Keratinocyte (primary cell): Measurements from ENCODE around the gene RGS21. TPM values are rescaled to one million over a fixed set of nuclear protein-coding genes. Genes with fewer than 3 reads are reported as not detected.
"Not testable (repeated sequence)": the region's sequence is repeated elsewhere in the genome, so short reads cannot be mapped to it uniquely, and the experiment has no call there.

Source experiments
- DNase-seq: peaks from one replicate; pipeline ENCODE4 v3.0.0-alpha.2; 2011; ENCODE audit warnings: low read depth, missing footprints, low spot score
- FAIRE-seq: peaks from 2 replicates; lab custom pipeline; 2011; peaks lifted over from hg19 to GRCh38; lab: Jason Lieb, UNC
- H2AFZ ChIP-seq: 2 replicates; pipeline ENCODE4 v1.6.0; 2012; ENCODE audit warnings: low read length, control low read depth, inconsistent platforms; ENCODE audit not compliant: control insufficient read depth
- H3K27ac ChIP-seq: 2 replicates; pipeline ENCODE4 v1.5.1; 2011; ENCODE audit warnings: low read length; ENCODE audit not compliant: control insufficient read depth, insufficient read depth
- H3K27me3 ChIP-seq: 3 replicates; pipeline ENCODE4 v1.6.0; 2011; ENCODE audit warnings: low read length; ENCODE audit not compliant: control insufficient read depth, insufficient read depth; ENCODE audit errors: extremely low read depth
- H3K36me3 ChIP-seq, 2 experiments: 2 replicates in 1 of 2; 3 replicates in 1 of 2; pipeline ENCODE4 v1.5.1; 2011; ENCODE audit warnings: low read length in 2 of 2, mild to moderate bottlenecking in 1 of 2; ENCODE audit not compliant: control insufficient read depth in 2 of 2, insufficient read depth in 2 of 2; ENCODE audit errors: extremely low read depth in 1 of 2
- H3K4me1 ChIP-seq: 3 replicates; pipeline ENCODE4 v1.5.1; 2011; ENCODE audit warnings: low read length; ENCODE audit not compliant: control insufficient read depth, insufficient read depth; ENCODE audit errors: extremely low read depth
- H3K4me2 ChIP-seq: 3 replicates; pipeline ENCODE4 v1.6.0; 2011; ENCODE audit warnings: low read depth, low read length; ENCODE audit not compliant: control insufficient read depth, insufficient read depth; ENCODE audit errors: extremely low read depth
- H3K4me3 ChIP-seq, 3 experiments: fragments of 200-600 bp in 1 of 3; sonication (generic) in 1 of 3; 2 replicates in 2 of 3; 3 replicates in 1 of 3; pipeline ENCODE4 v1.5.1; 2011 to 2016; ENCODE audit warnings: low read length in 3 of 3, mild to moderate bottlenecking in 3 of 3, control low read depth in 2 of 3, inconsistent platforms in 1 of 3, low read depth in 1 of 3, mixed read lengths in 1 of 3, mixed run types in 1 of 3, moderate library complexity in 1 of 3; ENCODE audit not compliant: control insufficient read depth in 2 of 3, insufficient read depth in 2 of 3; ENCODE audit errors: extremely low read depth in 1 of 3
- H3K79me2 ChIP-seq: 2 replicates; pipeline ENCODE4 v1.6.0; 2012; ENCODE audit warnings: low read length; ENCODE audit not compliant: control insufficient read depth, insufficient read depth
- H3K9ac ChIP-seq: 3 replicates; pipeline ENCODE4 v1.6.0; 2011; ENCODE audit warnings: low read length; ENCODE audit not compliant: control insufficient read depth, insufficient read depth; ENCODE audit errors: extremely low read depth
- H3K9me1 ChIP-seq: 3 replicates; pipeline ENCODE4 v1.6.0; 2011; ENCODE audit warnings: low read length; ENCODE audit not compliant: control insufficient read depth, insufficient read depth; ENCODE audit errors: extremely low read depth
- H3K9me3 ChIP-seq: 2 replicates; pipeline ENCODE4 v1.5.1; 2012; ENCODE audit warnings: low read depth, low read length; ENCODE audit not compliant: control insufficient read depth
- H4K20me1 ChIP-seq: 3 replicates; pipeline ENCODE4 v1.6.0; 2011; ENCODE audit warnings: low read length; ENCODE audit not compliant: control insufficient read depth, insufficient read depth; ENCODE audit errors: extremely low read depth
- CTCF ChIP-seq, 3 experiments: IDR thresholded peaks in 1 of 3; conservative IDR thresholded peaks in 1 of 3; optimal IDR thresholded peaks in 1 of 3; 2 replicates in 2 of 3; 3 replicates in 1 of 3; pipeline versions ENCODE3 to v1.5.1; 2011; ENCODE audit warnings: low read length in 3 of 3, mild to moderate bottlenecking in 3 of 3, moderate library complexity in 2 of 3, control low read depth in 1 of 3, inconsistent platforms in 1 of 3; ENCODE audit not compliant: insufficient read depth in 2 of 3; ENCODE audit errors: extremely low read depth in 1 of 3
- EZH2 ChIP-seq: IDR thresholded peaks from one replicate; pipeline ENCODE4 v1.6.1; 2012; ENCODE audit warnings: inconsistent platforms, mild to moderate bottlenecking, low read length, moderate library complexity
- dilution Hi-C: fragments of 300-500 bp; cut with MboI; formaldehyde crosslinking; loops from one replicate; pipeline ENCODE4 v1.7.0; 2020; ENCODE audit warnings: low sequenced_read_pairs; ENCODE audit not compliant: extremely low pct_ligation_motif_present
- polyA plus RNA-seq, 5 experiments: library from polyadenylated mRNA; depleted of rRNA in 3 of 5; stranded (reverse) in 3 of 5; stranded (forward) in 1 of 5; unstranded in 1 of 5; fragments of >200 nt; gene quantifications; 1 replicate in 1 of 5; 2 replicates in 3 of 5; 3 replicates in 1 of 5; pipeline versions ENCODE4 v1.2.1 to v1.2.3, GENCODE V29; 2011 to 2012; ENCODE audit warnings: missing spikeins in 2 of 5, low read depth in 1 of 5, low replicate concordance in 1 of 5

RGS21 gene
- polyA plus RNA-seq, 1 donor (not counting 4 experiments of a cell fraction or from before 2014, with no cell fraction given), result not detected

- Histone ChIP-seq H2AFZ (no peak overlapping the region), H3K27ac (no peak overlapping the region), H3K36me3 (no peaks in the 10 kb centered on the region), H3K4me3 (no peak overlapping the region), H3K9me1 (no peaks in the 10 kb centered on the region), H3K9me3 (no peaks in the 10 kb centered on the region), H3K79me2 (no peaks in the 10 kb centered on the region), H3K4me1 (no peaks in the 10 kb centered on the region), H4K20me1 (no peaks in the 10 kb centered on the region), H3K27me3 (no peaks in the 10 kb centered on the region), H3K9ac (no peak overlapping the region), H3K4me2 (no peak overlapping the region)
- FAIRE-seq, result no peak
- dilution Hi-C loops, result no loop called here
- DNase-seq, result no peak
- no peak for TF ChIP-seq CTCF (optimal IDR thresholded peaks at IDR 0.05 in 1 of 3, IDR thresholded peaks at IDR 0.05 in 1 of 3, conservative IDR thresholded peaks at IDR 0.05 in 1 of 3; ENCODE audit: extremely low read depth in 1 of 3, insufficient read depth in 2 of 3, low read length in 3 of 3)
- no peak for TF ChIP-seq EZH2
Measured at GRCh38 chr1:192284927-192285326, 31.9 kb upstream of the RGS21 start.

DNA sequence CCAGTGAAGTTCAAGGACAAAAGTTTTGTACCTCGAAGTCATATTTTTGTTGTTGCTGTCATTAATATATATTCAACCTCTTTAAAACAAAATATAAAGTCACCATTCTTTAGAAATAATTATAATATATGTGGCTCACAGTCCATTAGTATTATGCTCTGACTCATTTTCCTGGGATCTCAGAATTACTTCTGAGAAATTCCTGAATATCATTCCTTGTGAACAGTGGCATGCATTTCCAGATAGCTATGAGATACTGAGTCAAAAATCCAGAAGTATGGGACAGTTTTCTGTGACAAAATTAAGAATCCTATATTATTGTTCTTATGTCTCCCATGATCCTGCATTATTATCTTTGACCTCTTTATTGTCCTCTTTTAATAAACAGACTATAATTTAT is 13.8 kb upstream of the RGS21 start:
- Histone ChIP-seq H3K79me2 (no peaks in the 10 kb centered on the region), H3K4me1 (no peaks in the 10 kb centered on the region), H3K9me3 (no peaks in the 10 kb centered on the region), H3K36me3 (no peaks in the 10 kb centered on the region), H3K9me1 (no peaks in the 10 kb centered on the region), H3K27me3 (no peaks in the 10 kb centered on the region), H3K9ac (no peak overlapping the region), H3K27ac (no peak overlapping the region), H3K4me3 (no peak overlapping the region), H3K4me2 (no peak overlapping the region), H4K20me1 (no peaks in the 10 kb centered on the region), H2AFZ (no peak overlapping the region)
- dilution Hi-C loops, result no loop called here
- no peak for DNase-seq
- TF ChIP-seq EZH2 (no peak), CTCF (optimal IDR thresholded peaks at IDR 0.05 in 1 of 3, IDR thresholded peaks at IDR 0.05 in 1 of 3, conservative IDR thresholded peaks at IDR 0.05 in 1 of 3; ENCODE audit: extremely low read depth in 1 of 3, insufficient read depth in 2 of 3, low read length in 3 of 3) (no peak)
- no peak for FAIRE-seq

- H3K4me3 ChIP-seq, DNase-seq, H3K27ac ChIP-seq, H3K79me2 ChIP-seq, H2AFZ ChIP-seq, dilution Hi-C loops, H3K9me1 ChIP-seq, H3K9me3 ChIP-seq, H3K4me1 ChIP-seq, H3K36me3 ChIP-seq, FAIRE-seq, H3K4me2 ChIP-seq, H3K27me3 ChIP-seq, H3K9ac ChIP-seq, H4K20me1 ChIP-seq: not testable (repeated sequence)
Measured at GRCh38 chr1:192308314-192308713, 8.5 kb upstream of the RGS21 start.
